K562 (cell line): ENCODE measurements around the gene ZNF668. TPM values are rescaled to one million over a fixed set of nuclear protein-coding genes. Genes with fewer than 3 reads are reported as not detected.
A peak's percentile ranks its signal among the peaks of the same experiment; 100 is the strongest.

Experiments
- FOXJ2 ChIP-seq: fragments of 200-800 bp; sonication (Bioruptor generic); IDR thresholded peaks from 2 replicates; pipeline ENCODE4 v1.6.1; 2016; ENCODE audit warnings: missing genetic modification characterization, missing compliant biosample characterization
- FOXJ3 ChIP-seq: sonication (generic); formaldehyde crosslinking; IDR thresholded peaks from 2 replicates; pipeline ENCODE4 v1.4.0; 2020; ENCODE audit warnings: mild to moderate bottlenecking, missing genetic modification reagents
- GATA2 ChIP-seq: sonication (generic); formaldehyde crosslinking; IDR thresholded peaks from 2 replicates; pipeline ENCODE4 v1.4.0; 2020; ENCODE audit warnings: mild to moderate bottlenecking, missing genetic modification reagents
- HDAC6 ChIP-seq: IDR thresholded peaks from 2 replicates; pipeline ENCODE4 v1.6.1; 2012; ENCODE audit warnings: low read depth, mild to moderate bottlenecking, control low read depth, inconsistent platforms, low read length, moderate library complexity
- MYNN ChIP-seq, 2 experiments: sonication (generic); formaldehyde crosslinking in 1 of 2; IDR thresholded peaks; 2 replicates each; pipeline versions ENCODE4 v1.5.0 to v1.6.1; 2016 to 2020; ENCODE audit warnings: antibody characterized with exemption in 1 of 2, missing genetic modification reagents in 1 of 2
- TAF7 ChIP-seq: fragments of 450-650 bp; IDR thresholded peaks from 2 replicates; pipeline ENCODE4 v1.6.1; 2016; ENCODE audit warnings: missing genetic modification characterization, missing compliant biosample characterization
- ZFPM2 ChIP-seq: fragments of 250-450 bp; sonication (Bioruptor Pico); IDR thresholded peaks from 2 replicates; pipeline ENCODE4 v1.5.1; 2022; ENCODE audit warnings: mild to moderate bottlenecking
- ZNF146 ChIP-seq: IDR thresholded peaks from one replicate; pipeline ENCODE4 v1.6.1; 2018; ENCODE audit warnings: missing compliant biosample characterization; ENCODE audit not compliant: unreplicated experiment
- ZNF232 ChIP-seq: sonication (generic); formaldehyde crosslinking; IDR thresholded peaks from 2 replicates; pipeline ENCODE4 v1.8.0; 2022; ENCODE audit warnings: mild to moderate bottlenecking, missing genetic modification reagents
- ZNF778 ChIP-seq: fragments of 450-650 bp; formaldehyde crosslinking; IDR thresholded peaks from 2 replicates; pipeline ENCODE4 v1.4.0; 2020; ENCODE audit warnings: mild to moderate bottlenecking, moderate library complexity
- polyA plus RNA-seq, 8 experiments: library from polyadenylated mRNA; depleted of rRNA in 4 of 8; stranded (reverse) in 5 of 8; unstranded in 3 of 8; fragments of >200 nt; fragmentation: Nextera tagmentation in 2 of 8; fragmentation: Illumina TruSeq in 1 of 8; extraction: Ambion mirVana in 2 of 8; extraction: Trizol in 1 of 8; gene quantifications; 2 replicates each; pipeline versions ENCODE4 v1.2.1 to v1.2.3, GENCODE V29; 2011 to 2014; ENCODE audit warnings: inconsistent platforms in 1 of 8, missing spikeins in 1 of 8
- total RNA-seq, 7 experiments: library from RNA; depleted of rRNA in 6 of 7; stranded (reverse); fragments of >200 nt in 6 of 7; fragmentation: Illumina TruSeq in 2 of 7; extraction: Trizol in 2 of 7; gene quantifications; 2 replicates each; pipeline versions ENCODE4 v1.2.1 to v1.2.3, GENCODE V29; 2011 to 2021; ENCODE audit warnings: low replicate concordance in 1 of 7
- TF ChIP-seq, protein P1 (sequence below): sonication (generic); formaldehyde crosslinking; IDR thresholded peaks from 2 replicates; pipeline ENCODE4 v1.8.0; 2022; ENCODE audit warnings: mild to moderate bottlenecking, missing genetic modification reagents
- TF ChIP-seq, protein P2 (sequence below): sonication (generic); formaldehyde crosslinking; IDR thresholded peaks from 2 replicates; pipeline ENCODE4 v1.8.1; 2023; ENCODE audit warnings: missing genetic modification reagents, mild to moderate bottlenecking, borderline replicate concordance
- TF ChIP-seq, protein P3 (sequence below): fragments of 250-450 bp; sonication (Bioruptor Pico); IDR thresholded peaks from 2 replicates; pipeline ENCODE4 v1.8.0; 2021; ENCODE audit warnings: mild to moderate bottlenecking, moderate library complexity

Gene ZNF668
- total and polyA plus RNA-seq, 9 of the 15 experiments (the other 6 are each of a cell fraction or from before 2014, with no cell fraction given): 0.04 to 15.3 (median 3.8) TPM; not detected in 1

DNA sequence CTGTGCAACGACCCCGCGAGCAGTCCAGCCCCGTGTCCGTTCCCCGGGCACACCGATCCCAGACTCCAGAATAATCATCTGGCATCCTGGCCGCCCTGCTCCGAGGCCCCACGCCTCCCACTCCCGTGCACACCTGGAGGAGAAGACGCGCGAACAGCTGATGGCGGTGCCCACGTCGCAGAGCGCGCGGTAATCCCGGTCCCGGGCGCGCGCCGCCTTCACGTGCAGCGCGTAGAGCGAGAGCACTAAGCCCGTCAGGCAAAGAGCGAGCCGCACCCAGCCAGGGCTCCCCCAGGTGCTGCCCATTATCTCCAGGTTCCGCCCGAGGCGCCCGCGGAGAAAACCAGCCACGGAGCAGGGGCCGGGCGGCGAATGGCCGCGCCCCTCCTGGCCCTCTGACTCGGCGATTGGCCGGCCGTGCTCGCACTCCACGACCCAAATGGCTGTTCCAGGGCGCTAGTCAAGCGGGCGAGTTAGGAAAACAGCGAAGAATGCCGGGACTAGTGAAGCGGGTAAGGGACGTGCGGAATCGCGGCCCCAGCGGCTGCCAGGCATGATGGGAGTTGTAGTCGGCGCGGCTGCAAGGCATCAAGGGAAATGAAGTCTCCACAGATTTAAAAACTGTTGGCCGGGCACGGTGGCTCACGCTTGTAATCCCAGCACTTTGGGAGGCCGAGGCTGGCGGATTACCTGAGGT lies 20.5 kb upstream of the ZNF668 start, which contains the start of gene VKORC1 (continued):
- TF ChIP-seq, protein P1, sequence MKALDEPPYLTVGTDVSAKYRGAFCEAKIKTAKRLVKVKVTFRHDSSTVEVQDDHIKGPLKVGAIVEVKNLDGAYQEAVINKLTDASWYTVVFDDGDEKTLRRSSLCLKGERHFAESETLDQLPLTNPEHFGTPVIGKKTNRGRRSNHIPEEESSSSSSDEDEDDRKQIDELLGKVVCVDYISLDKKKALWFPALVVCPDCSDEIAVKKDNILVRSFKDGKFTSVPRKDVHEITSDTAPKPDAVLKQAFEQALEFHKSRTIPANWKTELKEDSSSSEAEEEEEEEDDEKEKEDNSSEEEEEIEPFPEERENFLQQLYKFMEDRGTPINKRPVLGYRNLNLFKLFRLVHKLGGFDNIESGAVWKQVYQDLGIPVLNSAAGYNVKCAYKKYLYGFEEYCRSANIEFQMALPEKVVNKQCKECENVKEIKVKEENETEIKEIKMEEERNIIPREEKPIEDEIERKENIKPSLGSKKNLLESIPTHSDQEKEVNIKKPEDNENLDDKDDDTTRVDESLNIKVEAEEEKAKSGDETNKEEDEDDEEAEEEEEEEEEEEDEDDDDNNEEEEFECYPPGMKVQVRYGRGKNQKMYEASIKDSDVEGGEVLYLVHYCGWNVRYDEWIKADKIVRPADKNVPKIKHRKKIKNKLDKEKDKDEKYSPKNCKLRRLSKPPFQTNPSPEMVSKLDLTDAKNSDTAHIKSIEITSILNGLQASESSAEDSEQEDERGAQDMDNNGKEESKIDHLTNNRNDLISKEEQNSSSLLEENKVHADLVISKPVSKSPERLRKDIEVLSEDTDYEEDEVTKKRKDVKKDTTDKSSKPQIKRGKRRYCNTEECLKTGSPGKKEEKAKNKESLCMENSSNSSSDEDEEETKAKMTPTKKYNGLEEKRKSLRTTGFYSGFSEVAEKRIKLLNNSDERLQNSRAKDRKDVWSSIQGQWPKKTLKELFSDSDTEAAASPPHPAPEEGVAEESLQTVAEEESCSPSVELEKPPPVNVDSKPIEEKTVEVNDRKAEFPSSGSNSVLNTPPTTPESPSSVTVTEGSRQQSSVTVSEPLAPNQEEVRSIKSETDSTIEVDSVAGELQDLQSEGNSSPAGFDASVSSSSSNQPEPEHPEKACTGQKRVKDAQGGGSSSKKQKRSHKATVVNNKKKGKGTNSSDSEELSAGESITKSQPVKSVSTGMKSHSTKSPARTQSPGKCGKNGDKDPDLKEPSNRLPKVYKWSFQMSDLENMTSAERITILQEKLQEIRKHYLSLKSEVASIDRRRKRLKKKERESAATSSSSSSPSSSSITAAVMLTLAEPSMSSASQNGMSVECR (CRISPR knock-in tag): peak; percentile 94
- TF ChIP-seq FOXJ3 (CRISPR knock-in tag): no peak
- TF ChIP-seq MYNN (IDR thresholded peaks at IDR 0.05): peak; percentile 62; the same call in 1 of the 2 replicates
- no peak for TF ChIP-seq MYNN (CRISPR knock-in tag; IDR thresholded peaks at IDR 0.05)
- TF ChIP-seq, protein P2, sequence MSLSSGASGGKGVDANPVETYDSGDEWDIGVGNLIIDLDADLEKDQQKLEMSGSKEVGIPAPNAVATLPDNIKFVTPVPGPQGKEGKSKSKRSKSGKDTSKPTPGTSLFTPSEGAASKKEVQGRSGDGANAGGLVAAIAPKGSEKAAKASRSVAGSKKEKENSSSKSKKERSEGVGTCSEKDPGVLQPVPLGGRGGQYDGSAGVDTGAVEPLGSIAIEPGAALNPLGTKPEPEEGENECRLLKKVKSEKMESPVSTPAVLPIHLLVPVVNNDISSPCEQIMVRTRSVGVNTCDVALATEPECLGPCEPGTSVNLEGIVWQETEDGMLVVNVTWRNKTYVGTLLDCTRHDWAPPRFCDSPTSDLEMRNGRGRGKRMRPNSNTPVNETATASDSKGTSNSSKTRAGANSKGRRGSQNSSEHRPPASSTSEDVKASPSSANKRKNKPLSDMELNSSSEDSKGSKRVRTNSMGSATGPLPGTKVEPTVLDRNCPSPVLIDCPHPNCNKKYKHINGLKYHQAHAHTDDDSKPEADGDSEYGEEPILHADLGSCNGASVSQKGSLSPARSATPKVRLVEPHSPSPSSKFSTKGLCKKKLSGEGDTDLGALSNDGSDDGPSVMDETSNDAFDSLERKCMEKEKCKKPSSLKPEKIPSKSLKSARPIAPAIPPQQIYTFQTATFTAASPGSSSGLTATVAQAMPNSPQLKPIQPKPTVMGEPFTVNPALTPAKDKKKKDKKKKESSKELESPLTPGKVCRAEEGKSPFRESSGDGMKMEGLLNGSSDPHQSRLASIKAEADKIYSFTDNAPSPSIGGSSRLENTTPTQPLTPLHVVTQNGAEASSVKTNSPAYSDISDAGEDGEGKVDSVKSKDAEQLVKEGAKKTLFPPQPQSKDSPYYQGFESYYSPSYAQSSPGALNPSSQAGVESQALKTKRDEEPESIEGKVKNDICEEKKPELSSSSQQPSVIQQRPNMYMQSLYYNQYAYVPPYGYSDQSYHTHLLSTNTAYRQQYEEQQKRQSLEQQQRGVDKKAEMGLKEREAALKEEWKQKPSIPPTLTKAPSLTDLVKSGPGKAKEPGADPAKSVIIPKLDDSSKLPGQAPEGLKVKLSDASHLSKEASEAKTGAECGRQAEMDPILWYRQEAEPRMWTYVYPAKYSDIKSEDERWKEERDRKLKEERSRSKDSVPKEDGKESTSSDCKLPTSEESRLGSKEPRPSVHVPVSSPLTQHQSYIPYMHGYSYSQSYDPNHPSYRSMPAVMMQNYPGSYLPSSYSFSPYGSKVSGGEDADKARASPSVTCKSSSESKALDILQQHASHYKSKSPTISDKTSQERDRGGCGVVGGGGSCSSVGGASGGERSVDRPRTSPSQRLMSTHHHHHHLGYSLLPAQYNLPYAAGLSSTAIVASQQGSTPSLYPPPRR (CRISPR knock-in tag): no peak
- TF ChIP-seq ZFPM2 (CRISPR knock-in tag): no peak
- no peak for TF ChIP-seq TAF7 (tag)
- TF ChIP-seq HDAC6: no peak
- TF ChIP-seq, protein P3, sequence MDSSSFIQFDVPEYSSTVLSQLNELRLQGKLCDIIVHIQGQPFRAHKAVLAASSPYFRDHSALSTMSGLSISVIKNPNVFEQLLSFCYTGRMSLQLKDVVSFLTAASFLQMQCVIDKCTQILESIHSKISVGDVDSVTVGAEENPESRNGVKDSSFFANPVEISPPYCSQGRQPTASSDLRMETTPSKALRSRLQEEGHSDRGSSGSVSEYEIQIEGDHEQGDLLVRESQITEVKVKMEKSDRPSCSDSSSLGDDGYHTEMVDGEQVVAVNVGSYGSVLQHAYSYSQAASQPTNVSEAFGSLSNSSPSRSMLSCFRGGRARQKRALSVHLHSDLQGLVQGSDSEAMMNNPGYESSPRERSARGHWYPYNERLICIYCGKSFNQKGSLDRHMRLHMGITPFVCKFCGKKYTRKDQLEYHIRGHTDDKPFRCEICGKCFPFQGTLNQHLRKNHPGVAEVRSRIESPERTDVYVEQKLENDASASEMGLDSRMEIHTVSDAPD (CRISPR knock-in tag): no peak
- TF ChIP-seq ZNF232 (CRISPR knock-in tag): no peak
- no peak for TF ChIP-seq ZNF146 (CRISPR knock-in tag)
- TF ChIP-seq ZNF778 (CRISPR knock-in tag): no peak
- TF ChIP-seq GATA2 (CRISPR knock-in tag): no peak
- no peak for TF ChIP-seq FOXJ2 (tag)
